Smooth muscle cell (in vitro differentiated cells): ENCODE data around the gene PAF1. TPM values are rescaled to one million over a fixed set of nuclear protein-coding genes. Genes with fewer than 3 reads are reported as not detected.

Source experiments
- DNase-seq: peaks from one replicate; lab custom pipeline; 2025; ENCODE audit not compliant: unreplicated experiment; lab: John Stamatoyannopoulos, UW
- H2AFZ ChIP-seq: fragments of 200-600 bp; sonication (generic); 2 replicates; pipeline ENCODE4 v1.6.0; 2016; ENCODE audit warnings: antibody characterized with exemption, low read depth, mild to moderate bottlenecking
- H3F3A ChIP-seq: fragments of 200-600 bp; sonication (generic); 2 replicates; pipeline ENCODE4 v1.6.0; 2017; ENCODE audit warnings: antibody characterized with exemption, low read depth
- H3K27ac ChIP-seq: fragments of 200-600 bp; sonication (generic); 2 replicates; pipeline ENCODE4 v1.5.1; 2016; ENCODE audit warnings: low read depth, mild to moderate bottlenecking
- H3K27me3 ChIP-seq: fragments of 200-600 bp; sonication (generic); 2 replicates; pipeline ENCODE4 v1.6.1; 2016; ENCODE audit warnings: low read depth, mild to moderate bottlenecking
- H3K36me3 ChIP-seq: fragments of 200-600 bp; sonication (generic); 2 replicates; pipeline ENCODE4 v1.5.1; 2016; ENCODE audit warnings: low read depth
- H3K4me1 ChIP-seq: fragments of 200-600 bp; sonication (generic); 2 replicates; pipeline ENCODE4 v1.5.1; 2016; ENCODE audit warnings: low read depth
- H3K4me2 ChIP-seq: fragments of 200-600 bp; sonication (generic); 2 replicates; pipeline ENCODE4 v1.6.0; 2016; ENCODE audit warnings: mild to moderate bottlenecking
- H3K4me3 ChIP-seq: fragments of 200-600 bp; sonication (generic); 2 replicates; pipeline ENCODE4 v1.5.1; 2016; ENCODE audit warnings: mild to moderate bottlenecking
- H3K79me2 ChIP-seq: fragments of 200-600 bp; sonication (generic); 2 replicates; pipeline ENCODE4 v1.6.0; 2016; ENCODE audit warnings: low read depth, mild to moderate bottlenecking
- H3K9ac ChIP-seq: fragments of 200-600 bp; sonication (generic); 2 replicates; pipeline ENCODE4 v1.6.0; 2016; ENCODE audit warnings: low read depth
- H3K9me3 ChIP-seq: fragments of 200-600 bp; sonication (generic); replicated peaks from 2 replicates; pipeline ENCODE4 v1.5.1; 2016; ENCODE audit warnings: low read depth
- H4K20me1 ChIP-seq: fragments of 200-600 bp; sonication (generic); 2 replicates; pipeline ENCODE4 v1.6.0; 2016; ENCODE audit warnings: low read depth
- CTCF ChIP-seq: fragments of 200-600 bp; sonication (generic); IDR thresholded peaks from 2 replicates; pipeline ENCODE4 v1.5.1; 2017; ENCODE audit warnings: borderline replicate concordance, mild to moderate bottlenecking, antibody characterized with exemption; ENCODE audit not compliant: insufficient read depth, poor library complexity, severe bottlenecking
- WGBS: methylation state at CpG from one replicate; pipeline ENCODE4 v1.1.7; 2016; ENCODE audit warnings: low lambda C conversion rate; 5-methylcytosine and 5-hydroxymethylcytosine counted together
- polyA plus RNA-seq: library from polyadenylated mRNA; unstranded; fragments of >200 nt; fragmentation: Nextera tagmentation; extraction: Ambion mirVana; gene quantifications from 2 replicates; pipeline ENCODE4 v1.2.1, GENCODE V29; 2016
- total RNA-seq: library from RNA; depleted of rRNA; stranded (reverse); fragments of >200 nt; gene quantifications from 2 replicates; pipeline ENCODE4 v1.2.3, GENCODE V29; 2014

The PAF1 gene
- total and polyA plus RNA-seq, 2 experiments from 2014 or later, result 27.8 to 42.7 TPM

- Histone ChIP-seq H3K36me3 (peaks cover 5% of the 10 kb centered on the region), H4K20me1 (peaks cover 92% of the 10 kb centered on the region), H3K9me3 (no peaks in the 10 kb centered on the region), H3K79me2 (peaks cover 38% of the 10 kb centered on the region), H3K4me3 (no peak overlapping the region), H2AFZ (no peak overlapping the region), H3F3A (no peaks in the 10 kb centered on the region), H3K9ac (no peak overlapping the region), H3K27ac (no peak overlapping the region), H3K4me2 (no peak overlapping the region), H3K27me3 (no peaks in the 10 kb centered on the region), H3K4me1 (no peaks in the 10 kb centered on the region)
- no peak for TF ChIP-seq CTCF
- DNase-seq, result no peak
- WGBS, result 89% methylated on average over 12 of the region's 12 CpGs
These were observed 38.3 kb downstream of the PAF1 start for GRCh38 chr19:39352381-39353255.

GRCh38 chr19:39351537-39352064, 39.3 kb downstream of the PAF1 start:
- Histone ChIP-seq H2AFZ (no peak overlapping the region), H3K36me3 (no peaks in the 10 kb centered on the region), H3F3A (no peaks in the 10 kb centered on the region), H3K27me3 (no peaks in the 10 kb centered on the region), H3K79me2 (peaks cover 43% of the 10 kb centered on the region), H3K4me1 (no peaks in the 10 kb centered on the region), H3K4me3 (no peak overlapping the region), H3K9ac (no peak overlapping the region), H3K4me2 (no peak overlapping the region), H4K20me1 (peaks cover 100% of the 10 kb centered on the region), H3K9me3 (no peaks in the 10 kb centered on the region), H3K27ac (no peak overlapping the region)
- no peak for DNase-seq
- no peak for TF ChIP-seq CTCF
- 85% methylated on average over 4 of the region's 4 CpGs for WGBS

- H3K4me3 ChIP-seq, result no peak overlapping the region
- H3K79me2 ChIP-seq, result peaks cover 56% of the 10 kb centered on the region
- H3K27ac ChIP-seq, result no peak overlapping the region
- DNase-seq, result no peak
- H2AFZ ChIP-seq, result no peak overlapping the region
- no peaks in the 10 kb centered on the region for H3K36me3 ChIP-seq
- no peaks in the 10 kb centered on the region for H3K27me3 ChIP-seq
- H3K4me1 ChIP-seq, result no peaks in the 10 kb centered on the region
- no peak overlapping the region for H3K9ac ChIP-seq
- no peak for TF ChIP-seq CTCF
- peaks cover 100% of the 10 kb centered on the region for H4K20me1 ChIP-seq
- H3F3A ChIP-seq, result no peaks in the 10 kb centered on the region
- 98% methylated on average over 3 of the region's 3 CpGs for WGBS
- H3K9me3 ChIP-seq, result no peaks in the 10 kb centered on the region
- no peak overlapping the region for H3K4me2 ChIP-seq
These were observed 40.8 kb downstream of the PAF1 start for GRCh38 chr19:39350156-39350555.
